ENCODE data around the gene SLC2A1. TPM values are rescaled to one million over a fixed set of nuclear protein-coding genes. Genes with fewer than 3 reads are reported as not detected.

The SLC2A1 gene
- total and polyA plus RNA-seq, 5 donors from 2014 or later, result 22.0 to 60.2 (median 24.9) TPM

- Mint-ChIP-seq H3K4me3 (peak overlapping the region in 2 of 4 donors; percentile 39 to 60), H3K27me3 (no peaks in the 10 kb centered on the region), H3K27ac (peak overlapping the region in 2 of 3 donors; percentile 82), H3K4me1 (peaks cover 10 to 67% (median 46%) of the 10 kb centered on the region in 4 donors), H3K9me3 (no peaks in the 10 kb centered on the region), H3K36me3 (peaks cover 39% of the 10 kb centered on the region)
- Histone ChIP-seq H3K36me3 (ENCODE audit: control insufficient read depth, insufficient read depth, low read length) (peaks cover 47% of the 10 kb centered on the region), H3K27me3 (ENCODE audit: control insufficient read depth, insufficient read depth, low read length) (no peaks in the 10 kb centered on the region), H3K9me3 (ENCODE audit: control insufficient read depth in 2 of 2, low read length in 2 of 2) (no peaks in the 10 kb centered on the region), H3K4me1 (ENCODE audit: control insufficient read depth, insufficient read depth, low read length, poor library complexity, severe bottlenecking) (peaks cover 38% of the 10 kb centered on the region), H3K4me3 (ENCODE audit: low read depth, low read length) (no peak overlapping the region), H3K27ac (ENCODE audit: insufficient read depth, low read length, poor library complexity, severe bottlenecking) (peak overlapping the region; percentile 2)
- no peak for DNase-seq
- no peak for ATAC-seq (ENCODE audit: low read depth in 2 of 2)
Measured at GRCh38 chr1:42927274-42927841, 31.3 kb downstream of the SLC2A1 start.

- no peak overlapping the region for H3K4me3 Mint-ChIP-seq
- no peak overlapping the region for H3K4me3 ChIP-seq (ENCODE audit: low read depth, low read length)
- no peaks in the 10 kb centered on the region for H3K27me3 Mint-ChIP-seq
- H3K27me3 ChIP-seq (ENCODE audit: control insufficient read depth, insufficient read depth, low read length), result no peaks in the 10 kb centered on the region
- peaks cover 10 to 62% (median 41%) of the 10 kb centered on the region in 4 donors for H3K4me1 Mint-ChIP-seq
- peak overlapping the region; percentile 2 for H3K27ac ChIP-seq (ENCODE audit: insufficient read depth, low read length, poor library complexity, severe bottlenecking)
- ATAC-seq (ENCODE audit: low read depth in 2 of 2) (no peak), DNase-seq (no peak)
- peaks cover 33% of the 10 kb centered on the region for H3K4me1 ChIP-seq (ENCODE audit: control insufficient read depth, insufficient read depth, low read length, poor library complexity, severe bottlenecking)
- H3K9me3 Mint-ChIP-seq, result no peaks in the 10 kb centered on the region
- H3K9me3 ChIP-seq (ENCODE audit: control insufficient read depth in 2 of 2, low read length in 2 of 2), result no peaks in the 10 kb centered on the region
- peak overlapping the region in 1 of 3 donors; percentile 36 for H3K27ac Mint-ChIP-seq
- H3K36me3 ChIP-seq (ENCODE audit: control insufficient read depth, insufficient read depth, low read length), result peaks cover 47% of the 10 kb centered on the region
- H3K36me3 Mint-ChIP-seq, result peaks cover 39% of the 10 kb centered on the region
Measured at GRCh38 chr1:42926879-42927242, 31.8 kb downstream of the SLC2A1 start.

- H3K36me3 ChIP-seq (ENCODE audit: control insufficient read depth, insufficient read depth, low read length), result peaks cover 47% of the 10 kb centered on the region
- peaks cover 10 to 57% (median 37%) of the 10 kb centered on the region in 4 donors for H3K4me1 Mint-ChIP-seq
- peak overlapping the region; percentile 86 for H3K27ac ChIP-seq (ENCODE audit: insufficient read depth, low read length, poor library complexity, severe bottlenecking)
- H3K4me1 ChIP-seq (ENCODE audit: control insufficient read depth, insufficient read depth, low read length, poor library complexity, severe bottlenecking), result peaks cover 28% of the 10 kb centered on the region
- H3K9me3 ChIP-seq (ENCODE audit: control insufficient read depth in 2 of 2, low read length in 2 of 2), result no peaks in the 10 kb centered on the region
- H3K27ac Mint-ChIP-seq, result peak overlapping the region in 1 of 3 donors; percentile 23
- DNase-seq, result no peak
- no peaks in the 10 kb centered on the region for H3K9me3 Mint-ChIP-seq
- peak overlapping the region in 2 of 4 donors; percentile 89 to 98 for H3K4me3 Mint-ChIP-seq
- ATAC-seq (ENCODE audit: low read depth in 2 of 2), result no peak
- H3K36me3 Mint-ChIP-seq, result peaks cover 39% of the 10 kb centered on the region
- no peaks in the 10 kb centered on the region for H3K27me3 ChIP-seq (ENCODE audit: control insufficient read depth, insufficient read depth, low read length)
- H3K27me3 Mint-ChIP-seq, result no peaks in the 10 kb centered on the region
- H3K4me3 ChIP-seq (ENCODE audit: low read depth, low read length), result no peak overlapping the region
Measured at GRCh38 chr1:42926235-42926878, 32.3 kb downstream of the SLC2A1 start.

- Histone ChIP-seq H3K36me3 (ENCODE audit: control insufficient read depth, insufficient read depth, low read length) (peaks cover 43% of the 10 kb centered on the region), H3K4me3 (ENCODE audit: low read depth, low read length) (peak overlapping the region; percentile 61), H3K9me3 (ENCODE audit: control insufficient read depth in 2 of 2, low read length in 2 of 2) (no peaks in the 10 kb centered on the region), H3K27me3 (ENCODE audit: control insufficient read depth, insufficient read depth, low read length) (no peaks in the 10 kb centered on the region), H3K27ac (ENCODE audit: insufficient read depth, low read length, poor library complexity, severe bottlenecking) (peak overlapping the region; percentile 86), H3K4me1 (ENCODE audit: control insufficient read depth, insufficient read depth, low read length, poor library complexity, severe bottlenecking) (peaks cover 15% of the 10 kb centered on the region)
- no peaks in the 10 kb centered on the region for H3K27me3 Mint-ChIP-seq
- peak in 1 of 2 donors; percentile 5 for ATAC-seq (ENCODE audit: low read depth in 2 of 2)
- peaks cover 30% of the 10 kb centered on the region for H3K36me3 Mint-ChIP-seq
- no peaks in the 10 kb centered on the region for H3K9me3 Mint-ChIP-seq
- peak overlapping the region; percentile 87 to 98 (median 98) for H3K27ac Mint-ChIP-seq
- H3K4me1 Mint-ChIP-seq, result peaks cover 10 to 44% (median 29%) of the 10 kb centered on the region in 4 donors
- peak in 1 of 3 donors; percentile 18 for DNase-seq
- H3K4me3 Mint-ChIP-seq, result peak overlapping the region; percentile 89 to 98 (median 95)
Measured at GRCh38 chr1:42924851-42925760, 33.6 kb downstream of the SLC2A1 start.

- Mint-ChIP-seq H3K27me3 (no peaks in the 10 kb centered on the region), H3K27ac (peak overlapping the region; percentile 87 to 96 (median 96)), H3K9me3 (no peaks in the 10 kb centered on the region), H3K4me3 (peak overlapping the region; percentile 89 to 95 (median 94)), H3K4me1 (peaks cover 10 to 39% (median 27%) of the 10 kb centered on the region in 4 donors), H3K36me3 (peaks cover 27% of the 10 kb centered on the region)
- Histone ChIP-seq H3K9me3 (ENCODE audit: control insufficient read depth in 2 of 2, low read length in 2 of 2) (no peaks in the 10 kb centered on the region), H3K27ac (ENCODE audit: insufficient read depth, low read length, poor library complexity, severe bottlenecking) (peak overlapping the region; percentile 86), H3K36me3 (ENCODE audit: control insufficient read depth, insufficient read depth, low read length) (peaks cover 35% of the 10 kb centered on the region), H3K4me1 (ENCODE audit: control insufficient read depth, insufficient read depth, low read length, poor library complexity, severe bottlenecking) (peaks cover 15% of the 10 kb centered on the region), H3K27me3 (ENCODE audit: control insufficient read depth, insufficient read depth, low read length) (no peaks in the 10 kb centered on the region), H3K4me3 (ENCODE audit: low read depth, low read length) (peak overlapping the region; percentile 99)
- DNase-seq (peak; percentile 90 to 93 (median 92)), ATAC-seq (ENCODE audit: low read depth in 2 of 2) (peak; percentile 90 to 92)
Measured at GRCh38 chr1:42924082-42924850, 34.4 kb downstream of the SLC2A1 start.

GRCh38 chr1:42923367-42924081, 35.1 kb downstream of the SLC2A1 start:
- H3K9me3 ChIP-seq (ENCODE audit: control insufficient read depth in 2 of 2, low read length in 2 of 2), result no peaks in the 10 kb centered on the region
- Mint-ChIP-seq H3K27me3 (no peaks in the 10 kb centered on the region), H3K27ac (peak overlapping the region; percentile 87 to 97 (median 96)), H3K9me3 (no peaks in the 10 kb centered on the region), H3K4me1 (peaks cover 10 to 34% (median 25%) of the 10 kb centered on the region in 4 donors), H3K4me3 (peak overlapping the region; percentile 89 to 95 (median 94)), H3K36me3 (peaks cover 19% of the 10 kb centered on the region)
- peaks cover 15% of the 10 kb centered on the region for H3K4me1 ChIP-seq (ENCODE audit: control insufficient read depth, insufficient read depth, low read length, poor library complexity, severe bottlenecking)
- no peak for DNase-seq
- no peaks in the 10 kb centered on the region for H3K27me3 ChIP-seq (ENCODE audit: control insufficient read depth, insufficient read depth, low read length)
- no peak for ATAC-seq (ENCODE audit: low read depth in 2 of 2)
- H3K36me3 ChIP-seq (ENCODE audit: control insufficient read depth, insufficient read depth, low read length), result peaks cover 27% of the 10 kb centered on the region
- H3K27ac ChIP-seq (ENCODE audit: insufficient read depth, low read length, poor library complexity, severe bottlenecking), result peak overlapping the region; percentile 86
- H3K4me3 ChIP-seq (ENCODE audit: low read depth, low read length), result peak overlapping the region; percentile 99
